Progenitor cell of endocrine pancreas (in vitro differentiated cells): ENCODE results near the gene SLFN12L. TPM values are rescaled to one million over a fixed set of nuclear protein-coding genes. Genes with fewer than 3 reads are reported as not detected.

Experiments
- DNase-seq: peaks from one replicate; pipeline ENCODE4 v3.0.0; 2021; ENCODE audit warnings: low spot score; ENCODE audit not compliant: unreplicated experiment
- H3K27ac Mint-ChIP-seq: 2 replicates; pipeline ENCODE4 v1.8.0; 2021; ENCODE audit warnings: mild to moderate bottlenecking, moderate library complexity, mixed read lengths
- H3K27me3 Mint-ChIP-seq: 2 replicates; pipeline ENCODE4 v1.8.0; 2021; ENCODE audit warnings: mixed read lengths
- H3K36me3 Mint-ChIP-seq: 2 replicates; pipeline ENCODE4 v1.8.0; 2022; ENCODE audit warnings: mixed read lengths; ENCODE audit not compliant: insufficient read depth
- H3K4me1 Mint-ChIP-seq: 2 replicates; pipeline ENCODE4 v1.8.0; 2021; ENCODE audit warnings: low read depth, mixed read lengths
- H3K4me3 Mint-ChIP-seq: 2 replicates; pipeline ENCODE4 v1.8.0; 2021; ENCODE audit warnings: low read depth, mild to moderate bottlenecking, moderate library complexity, mixed read lengths
- H3K9me3 Mint-ChIP-seq: 2 replicates; pipeline ENCODE4 v1.8.0; 2021; ENCODE audit warnings: low read depth, mixed read lengths
- total RNA-seq: library from RNA; stranded (reverse); gene quantifications from 2 replicates; pipeline ENCODE4 v1.2.1, GENCODE V29; 2021
- TF ChIP-seq, protein P1 (sequence below): fragments of 200-600 bp; sonication (generic); IDR thresholded peaks from one replicate; pipeline ENCODE4 v1.5.0; 2021; ENCODE audit warnings: antibody characterized with exemption, mild to moderate bottlenecking; ENCODE audit not compliant: unreplicated experiment

SLFN12L gene
- total RNA-seq, 1 donor from 2014 or later: not detected

DNA sequence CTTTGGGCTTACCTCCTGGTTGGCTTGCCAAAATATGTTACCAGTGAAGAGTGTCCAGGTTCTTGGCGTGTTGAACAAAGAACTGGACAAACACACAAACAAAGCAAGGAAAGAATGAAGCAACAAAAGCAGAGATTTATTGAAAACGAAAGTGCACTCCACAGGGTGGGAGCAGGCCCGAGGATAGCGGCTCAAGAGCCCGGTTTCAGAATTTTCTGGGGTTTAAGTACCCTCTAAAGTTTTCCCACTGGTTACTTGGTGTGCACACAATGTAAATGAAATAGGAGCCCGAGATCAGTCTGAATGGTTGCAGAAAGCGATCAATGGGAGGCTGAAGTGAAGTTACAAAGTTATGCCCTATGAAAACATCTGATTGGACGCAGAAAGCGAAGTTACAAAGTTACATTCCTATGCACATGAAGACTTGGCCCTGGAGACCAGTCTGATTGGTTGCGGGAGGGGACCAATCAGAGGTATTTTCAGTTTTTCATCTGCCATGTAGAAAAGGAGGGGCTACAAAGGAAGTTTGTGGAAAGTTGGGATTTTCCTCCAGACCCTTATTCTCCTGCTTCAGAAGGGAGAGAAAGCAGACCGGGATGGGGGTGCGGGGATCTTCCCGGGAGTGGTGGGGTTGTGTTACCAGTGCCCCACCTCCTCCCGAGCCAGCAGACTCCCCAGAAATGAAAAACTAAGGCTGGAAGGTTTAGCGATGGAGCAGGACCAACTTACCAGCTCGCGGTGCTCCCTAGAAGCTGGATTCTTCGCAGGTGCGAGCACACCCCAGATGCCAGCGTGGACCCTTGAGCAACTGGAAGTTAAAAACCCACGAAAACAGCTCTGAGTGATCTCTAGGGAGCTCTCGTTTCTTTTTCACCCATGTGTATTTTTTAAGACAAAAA is 105.1 kb downstream of the SLFN12L start, which contains the start of gene SLFN12:
TSS of gene SLFN12 (minus strand) at position 325 of the 899 bp plus-strand sequence. CDS start 9,472 bp downstream, outside the sequence.
- Mint-ChIP-seq H3K36me3 (peaks cover 8% of the 10 kb centered on the region), H3K27me3 (no peaks in the 10 kb centered on the region), H3K4me3 (peak within 1 kb of the TSS; percentile 87), H3K9me3 (peaks cover 9% of the 10 kb centered on the region), H3K4me1 (peaks cover 9% of the 10 kb centered on the region), H3K27ac (peak within 1 kb of the TSS; percentile 95)
- TF ChIP-seq, protein P1, sequence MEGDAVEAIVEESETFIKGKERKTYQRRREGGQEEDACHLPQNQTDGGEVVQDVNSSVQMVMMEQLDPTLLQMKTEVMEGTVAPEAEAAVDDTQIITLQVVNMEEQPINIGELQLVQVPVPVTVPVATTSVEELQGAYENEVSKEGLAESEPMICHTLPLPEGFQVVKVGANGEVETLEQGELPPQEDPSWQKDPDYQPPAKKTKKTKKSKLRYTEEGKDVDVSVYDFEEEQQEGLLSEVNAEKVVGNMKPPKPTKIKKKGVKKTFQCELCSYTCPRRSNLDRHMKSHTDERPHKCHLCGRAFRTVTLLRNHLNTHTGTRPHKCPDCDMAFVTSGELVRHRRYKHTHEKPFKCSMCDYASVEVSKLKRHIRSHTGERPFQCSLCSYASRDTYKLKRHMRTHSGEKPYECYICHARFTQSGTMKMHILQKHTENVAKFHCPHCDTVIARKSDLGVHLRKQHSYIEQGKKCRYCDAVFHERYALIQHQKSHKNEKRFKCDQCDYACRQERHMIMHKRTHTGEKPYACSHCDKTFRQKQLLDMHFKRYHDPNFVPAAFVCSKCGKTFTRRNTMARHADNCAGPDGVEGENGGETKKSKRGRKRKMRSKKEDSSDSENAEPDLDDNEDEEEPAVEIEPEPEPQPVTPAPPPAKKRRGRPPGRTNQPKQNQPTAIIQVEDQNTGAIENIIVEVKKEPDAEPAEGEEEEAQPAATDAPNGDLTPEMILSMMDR: no peak
- DNase-seq: no peak

DNA sequence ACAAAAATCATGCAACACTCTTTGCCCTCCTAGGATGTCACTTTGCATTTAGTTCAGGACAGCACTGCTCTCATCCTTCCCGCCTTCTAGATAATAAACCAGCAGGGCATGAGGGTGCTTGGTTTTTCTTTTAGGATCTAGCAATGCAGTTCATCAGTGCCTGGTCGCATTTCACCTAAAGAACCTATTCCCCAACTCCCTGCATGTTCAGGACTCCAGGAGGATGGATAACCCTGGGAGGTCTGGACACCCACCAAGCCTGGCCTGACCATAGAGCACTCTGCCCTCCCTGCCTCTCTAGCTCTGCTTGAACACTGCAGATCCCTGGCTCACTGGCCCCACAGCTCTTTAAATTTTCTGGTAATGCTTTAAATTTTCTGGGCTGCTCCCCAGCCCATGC is 107.8 kb downstream of the SLFN12L start:
- Mint-ChIP-seq H3K27me3 (no peaks in the 10 kb centered on the region), H3K4me3 (no peak overlapping the region), H3K4me1 (peaks cover 9% of the 10 kb centered on the region), H3K9me3 (peaks cover 9% of the 10 kb centered on the region), H3K36me3 (peaks cover 8% of the 10 kb centered on the region), H3K27ac (no peak overlapping the region)
- DNase-seq: no peak
- TF ChIP-seq, protein P1: no peak

DNA sequence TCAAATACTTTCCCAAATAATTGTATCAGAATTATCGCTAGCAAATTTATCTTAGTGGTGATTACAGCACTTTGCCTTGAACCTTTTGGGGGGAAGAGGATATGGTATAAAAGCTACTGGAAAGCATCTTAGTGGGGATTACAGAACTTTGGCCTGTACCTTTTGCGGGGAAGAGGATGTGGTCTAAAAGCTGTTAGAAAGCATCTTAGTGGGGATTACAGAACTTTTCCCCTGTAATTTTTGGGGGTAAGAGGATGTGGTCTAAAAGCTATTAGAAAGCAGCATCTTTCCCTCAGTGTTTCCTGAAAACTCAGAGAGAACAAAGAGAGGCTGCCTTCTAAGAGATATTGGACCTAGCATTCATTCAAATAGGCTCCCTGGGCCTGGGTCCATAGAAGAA is 109.2 kb downstream of the SLFN12L start:
- Mint-ChIP-seq H3K9me3 (peaks cover 9% of the 10 kb centered on the region), H3K27ac (no peak overlapping the region), H3K4me3 (no peak overlapping the region), H3K4me1 (peaks cover 6% of the 10 kb centered on the region), H3K36me3 (peaks cover 8% of the 10 kb centered on the region), H3K27me3 (no peaks in the 10 kb centered on the region)
- no peak for DNase-seq
- TF ChIP-seq, protein P1: no peak

DNA sequence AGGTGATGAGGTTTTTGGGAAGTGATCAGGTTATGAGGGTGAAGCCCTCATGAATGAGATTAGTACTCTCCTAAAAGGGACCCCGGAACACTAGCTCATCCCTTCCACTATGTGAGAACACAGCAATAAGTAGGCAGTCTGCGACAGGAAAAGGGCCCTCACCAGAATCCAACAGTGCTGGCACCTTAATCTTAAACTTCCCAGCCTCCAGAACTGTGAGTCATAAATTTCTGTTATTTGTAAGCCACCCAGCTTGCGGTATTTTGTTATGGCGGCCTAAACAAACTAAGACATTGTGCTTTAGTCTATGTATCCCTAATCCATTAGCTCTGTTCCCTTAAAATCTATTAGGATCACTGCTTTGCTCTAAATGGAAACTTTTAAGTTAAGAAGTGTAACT is 113.7 kb downstream of the SLFN12L start:
- DNase-seq: no peak
- Mint-ChIP-seq H3K27ac (no peak overlapping the region), H3K36me3 (peaks cover 12% of the 10 kb centered on the region), H3K4me1 (no peaks in the 10 kb centered on the region), H3K27me3 (no peaks in the 10 kb centered on the region), H3K9me3 (no peaks in the 10 kb centered on the region), H3K4me3 (no peak overlapping the region)
- TF ChIP-seq, protein P1: no peak

Other genes with a start within 250 kb of the SLFN12L start
- gene SLFN11, start 164.1 kb downstream of the SLFN12L start, total RNA-seq: 2.1 and 3.0 TPM in 2 replicates
- 16.6 and 17.7 TPM in 2 replicates for gene SLFN12, start 105.2 kb downstream of the SLFN12L start, total RNA-seq
- 32.4 and 33.6 TPM in 2 replicates for gene SLFN13, start 88.9 kb downstream of the SLFN12L start, total RNA-seq
- gene SLFN14, start 23.1 kb upstream of the SLFN12L start, total RNA-seq: not detected in 2 replicates
- gene PEX12, start 40.9 kb upstream of the SLFN12L start, total RNA-seq: 4.2 and 5.1 TPM in 2 replicates
- 194 and 200 TPM in 2 replicates for gene AP2B1, start 49.6 kb upstream of the SLFN12L start, total RNA-seq
- 13.7 and 13.9 TPM in 2 replicates for gene RASL10B, start 194.0 kb upstream of the SLFN12L start, total RNA-seq
- 0.10 and 0.11 TPM in 2 replicates for gene GAS2L2, start 215.6 kb upstream of the SLFN12L start, total RNA-seq
- gene C17orf50, start 223.2 kb upstream of the SLFN12L start, total RNA-seq: not detected in 2 replicates